ENCODE results near the gene MZT2B. TPM values are rescaled to one million over a fixed set of nuclear protein-coding genes. Genes with fewer than 3 reads are reported as not detected.
"Not testable (repeated sequence)": the region's sequence is repeated elsewhere in the genome, so short reads cannot be mapped to it uniquely, and the experiment has no call there.

Gene MZT2B
- total and polyA plus RNA-seq, 12 donors = 7.1 to 688 (median 325) TPM

DNA sequence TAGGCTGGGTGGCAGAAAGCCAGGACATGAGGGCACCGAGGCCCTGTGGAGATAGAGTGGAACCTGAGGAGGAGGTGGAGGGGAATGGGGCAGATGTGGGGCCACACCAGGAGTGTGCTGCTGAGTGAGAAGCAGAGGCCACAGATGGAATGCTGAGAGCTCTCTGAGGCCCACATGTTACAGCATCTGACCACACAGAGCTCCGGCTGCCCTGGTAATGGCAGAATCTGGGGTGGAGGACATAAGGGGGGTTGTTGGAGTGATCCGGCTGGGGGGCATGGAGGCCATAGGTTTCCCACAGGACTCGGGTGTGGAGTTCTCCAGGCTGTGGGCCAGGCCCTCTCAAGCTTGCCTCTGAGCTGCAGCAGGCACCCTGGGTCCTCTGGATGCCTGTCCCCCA lies 3.8 kb downstream of the MZT2B start:
- H3K36me3 ChIP-seq (replicated peaks in 1 of 2) = peaks cover 0 to 2% of the 10 kb centered on the region in 2 donors
- H3K27me3 ChIP-seq = no peaks in the 10 kb centered on the region
- H3K9me3 ChIP-seq (replicated peaks in 1 of 3) = no peaks in the 10 kb centered on the region
- no peak overlapping the region for H3K27ac ChIP-seq
- intact Hi-C loops (cut with DNase I) = loop anchor here in 1 of 2 donors (10.0 kb wide), 1 partner anchor 149 kb away; no protein-coding TSS in a partner anchor
- DNase-seq = no peak
- no peak overlapping the region for H3K4me3 ChIP-seq
- no peak for TF ChIP-seq POLR2A (IDR thresholded peaks at IDR 0.05)
- TF ChIP-seq, protein P1, sequence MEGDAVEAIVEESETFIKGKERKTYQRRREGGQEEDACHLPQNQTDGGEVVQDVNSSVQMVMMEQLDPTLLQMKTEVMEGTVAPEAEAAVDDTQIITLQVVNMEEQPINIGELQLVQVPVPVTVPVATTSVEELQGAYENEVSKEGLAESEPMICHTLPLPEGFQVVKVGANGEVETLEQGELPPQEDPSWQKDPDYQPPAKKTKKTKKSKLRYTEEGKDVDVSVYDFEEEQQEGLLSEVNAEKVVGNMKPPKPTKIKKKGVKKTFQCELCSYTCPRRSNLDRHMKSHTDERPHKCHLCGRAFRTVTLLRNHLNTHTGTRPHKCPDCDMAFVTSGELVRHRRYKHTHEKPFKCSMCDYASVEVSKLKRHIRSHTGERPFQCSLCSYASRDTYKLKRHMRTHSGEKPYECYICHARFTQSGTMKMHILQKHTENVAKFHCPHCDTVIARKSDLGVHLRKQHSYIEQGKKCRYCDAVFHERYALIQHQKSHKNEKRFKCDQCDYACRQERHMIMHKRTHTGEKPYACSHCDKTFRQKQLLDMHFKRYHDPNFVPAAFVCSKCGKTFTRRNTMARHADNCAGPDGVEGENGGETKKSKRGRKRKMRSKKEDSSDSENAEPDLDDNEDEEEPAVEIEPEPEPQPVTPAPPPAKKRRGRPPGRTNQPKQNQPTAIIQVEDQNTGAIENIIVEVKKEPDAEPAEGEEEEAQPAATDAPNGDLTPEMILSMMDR (IDR thresholded peaks at IDR 0.05) = no peak
- WGBS, 4 donors = 70 to 100% (median 83%) methylated on average over 2 to 4 of the region's 4 CpGs
- H3K4me1 ChIP-seq (replicated peaks in 1 of 2) = peaks cover 6 to 14% of the 10 kb centered on the region in 2 donors

DNA sequence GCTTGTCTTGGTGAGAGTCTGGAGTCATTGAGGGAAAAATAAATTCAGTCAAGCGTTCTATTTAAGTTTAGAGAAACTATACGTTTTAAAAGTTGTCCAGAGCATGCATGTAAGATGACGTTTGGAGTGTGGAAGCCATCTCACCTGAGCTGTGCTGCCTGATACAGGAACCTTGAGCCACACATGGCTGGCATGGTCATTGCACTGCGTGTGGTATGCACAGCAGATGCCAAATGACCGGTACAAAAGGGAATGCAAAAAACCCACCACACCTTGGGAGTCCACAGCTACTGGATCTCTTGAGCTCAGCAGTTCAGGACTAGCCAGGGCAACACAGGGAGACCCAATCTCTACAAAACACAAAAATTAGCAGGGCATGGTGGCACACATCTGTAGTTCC lies 4.3 kb downstream of the MZT2B start:
- no peak overlapping the region for H3K27ac ChIP-seq
- peaks cover 0 to 3% of the 10 kb centered on the region in 2 donors for H3K36me3 ChIP-seq (replicated peaks in 1 of 2)
- peaks cover 4 to 14% of the 10 kb centered on the region in 2 donors for H3K4me1 ChIP-seq (replicated peaks in 1 of 2)
- TF ChIP-seq POLR2A (IDR thresholded peaks at IDR 0.05) = no peak
- TF ChIP-seq, protein P1 (IDR thresholded peaks at IDR 0.05) = no peak
- intact Hi-C loops (cut with DNase I) = loop anchor here in 1 of 2 donors (10.0 kb wide), 1 partner anchor 148 kb away; no protein-coding TSS in a partner anchor
- no peaks in the 10 kb centered on the region for H3K9me3 ChIP-seq (replicated peaks in 1 of 3)
- H3K27me3 ChIP-seq = no peaks in the 10 kb centered on the region
- DNase-seq = no peak
- WGBS, 4 donors = 88 to 90% (median 89%) methylated on average over 5 of the region's 5 CpGs
- H3K4me3 ChIP-seq = no peak overlapping the region

DNA sequence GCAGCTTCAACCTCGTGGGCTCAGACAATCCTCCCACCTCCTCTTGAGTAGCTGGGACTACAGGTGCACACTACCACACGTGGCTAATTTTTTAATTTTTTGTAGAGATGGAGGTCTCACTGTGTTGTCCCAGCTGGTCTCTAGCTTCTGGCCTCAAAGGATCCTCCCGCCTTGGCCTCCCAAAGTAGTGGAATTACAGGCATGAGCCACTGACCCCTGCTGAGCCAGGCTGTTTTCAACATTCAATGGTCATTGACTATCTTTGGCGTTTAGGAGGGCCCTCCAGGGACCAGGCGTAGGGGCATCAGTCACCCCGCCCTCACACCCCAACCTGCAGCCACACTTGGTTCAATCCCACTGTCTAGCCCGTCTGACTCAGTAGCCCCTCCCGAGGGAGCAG lies 5.2 kb downstream of the MZT2B start:
- Histone ChIP-seq H3K9me3 (replicated peaks in 1 of 3) (no peaks in the 10 kb centered on the region), H3K36me3 (replicated peaks in 1 of 2) (peaks cover 0 to 3% of the 10 kb centered on the region in 2 donors), H3K27ac (no peak overlapping the region), H3K27me3 (no peaks in the 10 kb centered on the region), H3K4me3 (no peak overlapping the region), H3K4me1 (replicated peaks in 1 of 2) (peaks cover 4 to 14% of the 10 kb centered on the region in 2 donors)
- no peak for DNase-seq
- intact Hi-C loops (cut with DNase I) = loop anchor here in 1 of 2 donors (10.0 kb wide), 1 partner anchor 148 kb away; no protein-coding TSS in a partner anchor
- TF ChIP-seq POLR2A (IDR thresholded peaks at IDR 0.05) = no peak
- TF ChIP-seq, protein P1 (IDR thresholded peaks at IDR 0.05) = no peak
- 86 to 91% (median 91%) methylated on average over 5 to 8 of the region's 8 CpGs for WGBS, 4 donors

DNA sequence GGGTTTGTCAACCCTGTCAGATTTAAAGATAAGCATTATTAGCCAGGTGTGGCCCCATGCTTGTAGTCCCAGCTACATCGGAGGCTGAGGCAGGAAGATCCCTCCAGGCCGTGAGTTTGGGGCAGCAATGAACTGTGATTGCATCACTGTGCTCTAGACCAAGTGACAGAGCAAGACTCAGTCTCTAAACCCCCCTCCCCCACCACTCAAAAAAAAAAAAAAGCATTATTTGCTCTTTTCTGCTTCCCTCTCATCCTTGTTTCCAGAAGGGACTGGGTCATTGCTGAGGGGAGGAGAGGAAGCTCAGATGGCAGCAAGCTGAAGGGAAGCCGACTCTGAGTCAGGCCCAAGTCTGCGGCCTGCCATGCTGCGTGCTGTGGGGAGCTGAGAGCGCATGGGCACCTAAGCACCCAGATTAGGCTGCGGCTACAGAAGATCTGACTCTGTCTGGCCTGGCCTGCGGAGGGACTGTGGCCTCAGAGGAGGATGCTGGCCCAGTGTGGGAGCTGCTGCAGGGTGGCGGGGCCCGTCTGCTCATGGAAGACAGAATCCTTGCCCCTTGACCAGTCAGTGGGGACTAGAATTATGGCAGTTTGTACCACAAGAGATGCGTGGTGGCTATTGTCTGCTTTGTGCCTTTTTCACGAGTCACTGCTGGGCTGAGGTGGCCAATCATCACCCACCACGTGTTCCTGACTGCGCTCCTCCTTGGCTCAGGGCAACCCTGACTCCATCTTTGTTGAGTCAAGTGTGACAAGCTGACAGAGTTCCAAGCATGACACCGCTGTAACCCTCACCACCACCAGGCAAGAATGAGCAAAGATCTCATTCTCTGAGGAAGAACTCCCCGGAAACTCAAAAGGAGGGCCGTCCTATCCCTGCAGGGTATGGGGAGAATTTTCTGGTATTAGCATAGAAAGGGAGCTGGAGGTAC lies 6.1 kb downstream of the MZT2B start:
- not testable (repeated sequence) for H3K4me3 ChIP-seq; H3K9me3 ChIP-seq (replicated peaks in 1 of 3); H3K4me1 ChIP-seq (replicated peaks in 1 of 2); DNase-seq; H3K27ac ChIP-seq; H3K36me3 ChIP-seq (replicated peaks in 1 of 2); H3K27me3 ChIP-seq
- WGBS, 4 donors = 91 to 96% (median 93%) methylated on average over 16 to 17 of the region's 17 CpGs
- intact Hi-C loops (cut with DNase I) = loop anchor here in 1 of 2 donors (10.0 kb wide), 1 partner anchor 147 kb away; no protein-coding TSS in a partner anchor

DNA sequence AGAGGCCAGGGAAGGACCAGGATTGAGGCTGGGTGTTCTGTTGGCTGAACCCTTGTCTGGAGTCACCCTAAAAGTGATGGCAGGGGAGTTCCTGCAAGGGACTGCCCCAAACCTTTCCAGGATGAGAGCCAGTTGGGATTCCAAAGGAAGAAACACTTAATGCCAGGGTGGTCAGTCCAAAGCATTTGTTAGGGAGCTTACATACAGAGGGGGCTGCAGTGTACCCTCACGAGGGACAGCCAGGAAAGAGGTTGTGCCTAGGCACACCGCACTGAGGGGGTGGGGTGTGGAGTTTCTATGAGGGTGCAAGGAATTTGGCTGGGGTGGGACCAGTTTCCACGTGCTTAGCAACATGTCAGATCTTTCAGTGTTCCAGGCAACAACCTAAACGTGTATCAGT lies 6.9 kb downstream of the MZT2B start:
- H3K9me3 ChIP-seq (replicated peaks in 1 of 3); H3K27ac ChIP-seq; H3K27me3 ChIP-seq; DNase-seq; H3K36me3 ChIP-seq (replicated peaks in 1 of 2); H3K4me3 ChIP-seq; H3K4me1 ChIP-seq (replicated peaks in 1 of 2): not testable (repeated sequence)
- intact Hi-C loops (cut with DNase I) = loop anchor here in 1 of 2 donors (10.0 kb wide), 1 partner anchor 146 kb away; no protein-coding TSS in a partner anchor
- 77 to 100% (median 90%) methylated on average over 1 to 4 of the region's 4 CpGs; no CpG with 5 or more reads in 1 of the 4 donors for WGBS, 4 donors

Data from adrenal gland (tissue), 12 donors.